Spleen (tissue), 7 donors: ENCODE measurements around the gene ETV1.

ENCODE experiments used
- POLR2AphosphoS5 ChIP-seq, 3 donors: sonication (generic); formaldehyde crosslinking; IDR thresholded peaks; one replicate each; pipeline ENCODE4 v1.5.1; 2017; ENCODE audit warnings: antibody characterized with exemption in 3 of 3
- TF ChIP-seq, protein P1 (sequence below), 11 experiments: fragments of 200-600 bp in 7 of 11; fragments of 450-650 bp in 4 of 11; sonication (generic) in 4 of 11; IDR thresholded peaks in 8 of 11; conservative IDR thresholded peaks in 3 of 11; 1 replicate in 7 of 11; 2 replicates in 4 of 11; pipeline versions ENCODE4 v1.4.0 to v1.8.0; 2016 to 2021; ENCODE audit warnings: antibody characterized with exemption in 11 of 11, inconsistent platforms in 4 of 11, mild to moderate bottlenecking in 1 of 11
- donor health status: DM: no; HTN: no; CAD: no; lungs with moderate emphysema.
- donor health status: DM: no; HTN: no; CAD: no.
- donor health status: DM: no; HTN: no; CAD: no.

GRCh38 chr7:13987395-13987794 is 2.1 kb downstream of the ETV1 start:
- TF ChIP-seq, protein P1, sequence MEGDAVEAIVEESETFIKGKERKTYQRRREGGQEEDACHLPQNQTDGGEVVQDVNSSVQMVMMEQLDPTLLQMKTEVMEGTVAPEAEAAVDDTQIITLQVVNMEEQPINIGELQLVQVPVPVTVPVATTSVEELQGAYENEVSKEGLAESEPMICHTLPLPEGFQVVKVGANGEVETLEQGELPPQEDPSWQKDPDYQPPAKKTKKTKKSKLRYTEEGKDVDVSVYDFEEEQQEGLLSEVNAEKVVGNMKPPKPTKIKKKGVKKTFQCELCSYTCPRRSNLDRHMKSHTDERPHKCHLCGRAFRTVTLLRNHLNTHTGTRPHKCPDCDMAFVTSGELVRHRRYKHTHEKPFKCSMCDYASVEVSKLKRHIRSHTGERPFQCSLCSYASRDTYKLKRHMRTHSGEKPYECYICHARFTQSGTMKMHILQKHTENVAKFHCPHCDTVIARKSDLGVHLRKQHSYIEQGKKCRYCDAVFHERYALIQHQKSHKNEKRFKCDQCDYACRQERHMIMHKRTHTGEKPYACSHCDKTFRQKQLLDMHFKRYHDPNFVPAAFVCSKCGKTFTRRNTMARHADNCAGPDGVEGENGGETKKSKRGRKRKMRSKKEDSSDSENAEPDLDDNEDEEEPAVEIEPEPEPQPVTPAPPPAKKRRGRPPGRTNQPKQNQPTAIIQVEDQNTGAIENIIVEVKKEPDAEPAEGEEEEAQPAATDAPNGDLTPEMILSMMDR (IDR thresholded peaks at IDR 0.05 in 8 of 11, conservative IDR thresholded peaks at IDR 0.05 in 3 of 11), result no peak
- TF ChIP-seq POLR2AphosphoS5 (IDR thresholded peaks at IDR 0.05), result no peak
